ENCODE results near the gene LMBR1. TPM values are rescaled to one million over a fixed set of nuclear protein-coding genes. Genes with fewer than 3 reads are reported as not detected.

The LMBR1 gene
- polyA plus RNA-seq, 1 donor from 2014 or later: 68.9 TPM

- Histone ChIP-seq H3K27ac (ENCODE audit: low read length) (no peak overlapping the region), H3K27me3 (ENCODE audit: insufficient read depth, low read depth, low read length) (no peaks in the 10 kb centered on the region), H3K4me2 (ENCODE audit: low read length) (no peak overlapping the region), H3K9me3 (ENCODE audit: low read length) (peaks cover 8% of the 10 kb centered on the region), H3K36me3 (ENCODE audit: insufficient read depth, low read length) (no peaks in the 10 kb centered on the region), H3K79me2 (replicated peaks; ENCODE audit: insufficient read depth, low read length) (no peaks in the 10 kb centered on the region), H3F3A (ENCODE audit: insufficient read depth, low read length, poor library complexity, severe bottlenecking) (no peaks in the 10 kb centered on the region), H3K9ac (ENCODE audit: low read length) (no peak overlapping the region), H2AFZ (ENCODE audit: low read depth, low read length) (no peak overlapping the region), H3K9me2 (ENCODE audit: insufficient read depth, low read length) (no peaks in the 10 kb centered on the region), H3K4me3 (ENCODE audit: low read length) (no peak overlapping the region), H4K20me1 (ENCODE audit: insufficient read depth) (no peaks in the 10 kb centered on the region)
- TF ChIP-seq RAD21 (conservative IDR thresholded peaks at IDR 0.05): no peak
- no peak for TF ChIP-seq POLR2AphosphoS5 (IDR thresholded peaks at IDR 0.05)
- TF ChIP-seq REST (IDR thresholded peaks at IDR 0.05; ENCODE audit: borderline replicate concordance): no peak
- TF ChIP-seq TAF1 (IDR thresholded peaks at IDR 0.05; ENCODE audit: low read depth): no peak
- no peak for TF ChIP-seq SMC3 (conservative IDR thresholded peaks at IDR 0.05; ENCODE audit: poor library complexity)
- no peak for TF ChIP-seq EZH2 (IDR thresholded peaks at IDR 0.05; ENCODE audit: borderline replicate concordance, insufficient read depth, low read length, poor library complexity, severe bottlenecking)
- TF ChIP-seq EP300 (conservative IDR thresholded peaks at IDR 0.05; ENCODE audit: poor library complexity, severe bottlenecking): no peak
Measured at GRCh38 chr7:156693627-156694026, 199.4 kb downstream of the LMBR1 start.

- Histone ChIP-seq H4K20me1 (ENCODE audit: insufficient read depth) (no peaks in the 10 kb centered on the region), H2AFZ (ENCODE audit: low read depth, low read length) (no peak overlapping the region), H3K9me3 (ENCODE audit: low read length) (peaks cover 8% of the 10 kb centered on the region), H3K4me3 (ENCODE audit: low read length) (no peak overlapping the region), H3K36me3 (ENCODE audit: insufficient read depth, low read length) (no peaks in the 10 kb centered on the region), H3K9ac (ENCODE audit: low read length) (no peak overlapping the region), H3K27ac (ENCODE audit: low read length) (no peak overlapping the region), H3K9me2 (ENCODE audit: insufficient read depth, low read length) (no peaks in the 10 kb centered on the region), H3F3A (ENCODE audit: insufficient read depth, low read length, poor library complexity, severe bottlenecking) (no peaks in the 10 kb centered on the region), H3K4me2 (ENCODE audit: low read length) (no peak overlapping the region), H3K27me3 (ENCODE audit: insufficient read depth, low read depth, low read length) (no peaks in the 10 kb centered on the region), H3K79me2 (replicated peaks; ENCODE audit: insufficient read depth, low read length) (no peaks in the 10 kb centered on the region)
- TF ChIP-seq RAD21 (conservative IDR thresholded peaks at IDR 0.05) (no peak), POLR2AphosphoS5 (IDR thresholded peaks at IDR 0.05) (no peak), SMC3 (conservative IDR thresholded peaks at IDR 0.05; ENCODE audit: poor library complexity) (no peak)
Measured at GRCh38 chr7:156692849-156693248, 200.1 kb downstream of the LMBR1 start.

GRCh38 chr7:156691764-156692163 is 201.2 kb downstream of the LMBR1 start:
- Histone ChIP-seq H3K9me2 (ENCODE audit: insufficient read depth, low read length) (no peaks in the 10 kb centered on the region), H3K9me3 (ENCODE audit: low read length) (peaks cover 8% of the 10 kb centered on the region), H3K79me2 (replicated peaks; ENCODE audit: insufficient read depth, low read length) (no peaks in the 10 kb centered on the region), H3K4me2 (ENCODE audit: low read length) (no peak overlapping the region), H3K27me3 (ENCODE audit: insufficient read depth, low read depth, low read length) (no peaks in the 10 kb centered on the region), H3K9ac (ENCODE audit: low read length) (no peak overlapping the region), H2AFZ (ENCODE audit: low read depth, low read length) (no peak overlapping the region), H3K4me3 (ENCODE audit: low read length) (no peak overlapping the region), H3F3A (ENCODE audit: insufficient read depth, low read length, poor library complexity, severe bottlenecking) (no peaks in the 10 kb centered on the region), H3K27ac (ENCODE audit: low read length) (no peak overlapping the region), H4K20me1 (ENCODE audit: insufficient read depth) (no peaks in the 10 kb centered on the region), H3K36me3 (ENCODE audit: insufficient read depth, low read length) (no peaks in the 10 kb centered on the region)
- no peak for TF ChIP-seq EZH2 (IDR thresholded peaks at IDR 0.05; ENCODE audit: borderline replicate concordance, insufficient read depth, low read length, poor library complexity, severe bottlenecking)
- TF ChIP-seq CTCF (IDR thresholded peaks at IDR 0.05; ENCODE audit: poor library complexity, severe bottlenecking): no peak
- no peak for TF ChIP-seq SMC3 (conservative IDR thresholded peaks at IDR 0.05; ENCODE audit: poor library complexity)
- no peak for TF ChIP-seq RAD21 (conservative IDR thresholded peaks at IDR 0.05)
